Ishikawa (cell line): Measurements from ENCODE around the gene POLG.

Source experiments
- CEBPB ChIP-seq: IDR thresholded peaks from 2 replicates; pipeline ENCODE4 v1.6.1; 2012
- CREB1 ChIP-seq: IDR thresholded peaks from 2 replicates; pipeline ENCODE4 v1.6.1; 2012; ENCODE audit warnings: low read depth
- EGR1 ChIP-seq: IDR thresholded peaks from 2 replicates; pipeline ENCODE4 v1.6.1; 2012
- EP300 ChIP-seq: IDR thresholded peaks from 2 replicates; pipeline ENCODE4 v1.6.1; 2012; ENCODE audit warnings: borderline replicate concordance
- FOXM1 ChIP-seq: IDR thresholded peaks from 2 replicates; pipeline ENCODE4 v1.6.1; 2012; ENCODE audit warnings: low read depth, borderline replicate concordance
- NFIC ChIP-seq: IDR thresholded peaks from 2 replicates; pipeline ENCODE4 v1.6.1; 2012
- RAD21 ChIP-seq: IDR thresholded peaks from 2 replicates; pipeline ENCODE4 v1.6.1; 2012; ENCODE audit warnings: low read depth
- TAF1 ChIP-seq: IDR thresholded peaks from 2 replicates; pipeline ENCODE4 v1.6.1; 2012; ENCODE audit warnings: low read depth, mild to moderate bottlenecking
- TCF12 ChIP-seq: IDR thresholded peaks from 2 replicates; pipeline ENCODE4 v1.6.1; 2012; ENCODE audit warnings: low read depth
- TEAD4 ChIP-seq: IDR thresholded peaks from 2 replicates; pipeline ENCODE4 v1.6.1; 2012
- YY1 ChIP-seq: IDR thresholded peaks from 2 replicates; pipeline ENCODE4 v1.6.1; 2012; ENCODE audit warnings: low read depth
- ZBTB7A ChIP-seq: IDR thresholded peaks from 2 replicates; pipeline ENCODE4 v1.6.1; 2012; ENCODE audit warnings: low read depth
- TF ChIP-seq, protein P1 (sequence below): IDR thresholded peaks from 2 replicates; pipeline ENCODE4 v1.6.1; 2012
- TF ChIP-seq, protein P2 (sequence below): IDR thresholded peaks from 2 replicates; pipeline ENCODE4 v1.6.1; 2012
- TF ChIP-seq, protein P3 (sequence below): IDR thresholded peaks from 2 replicates; pipeline ENCODE4 v1.6.1; 2012; ENCODE audit warnings: low read depth, mild to moderate bottlenecking

The POLG gene

DNA sequence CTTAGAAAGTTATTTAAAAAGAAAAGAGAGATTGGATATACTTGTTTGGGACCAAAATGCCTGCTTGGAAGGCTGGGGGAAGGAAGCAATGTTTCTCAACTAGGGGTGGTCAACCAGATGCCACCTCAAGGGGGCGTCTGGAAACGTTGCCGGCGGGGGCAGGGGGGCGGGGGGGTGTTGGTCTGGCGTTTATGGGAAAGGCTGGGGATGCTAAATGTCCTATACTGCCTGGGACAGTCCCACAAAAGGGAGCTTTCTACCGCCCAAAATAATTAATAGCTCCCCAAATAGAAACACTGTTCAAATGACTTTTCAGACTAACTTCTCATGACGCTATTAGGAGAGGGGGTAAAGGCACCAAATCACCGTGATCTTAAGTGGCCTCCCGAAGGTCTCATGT, 2.2 kb downstream of the POLG start:
- TF ChIP-seq EP300 = no peak
- TF ChIP-seq TEAD4 = no peak
- TF ChIP-seq, protein P1, sequence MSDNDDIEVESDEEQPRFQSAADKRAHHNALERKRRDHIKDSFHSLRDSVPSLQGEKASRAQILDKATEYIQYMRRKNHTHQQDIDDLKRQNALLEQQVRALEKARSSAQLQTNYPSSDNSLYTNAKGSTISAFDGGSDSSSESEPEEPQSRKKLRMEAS = no peak
- no peak for TF ChIP-seq EGR1
- TF ChIP-seq, protein P2, sequence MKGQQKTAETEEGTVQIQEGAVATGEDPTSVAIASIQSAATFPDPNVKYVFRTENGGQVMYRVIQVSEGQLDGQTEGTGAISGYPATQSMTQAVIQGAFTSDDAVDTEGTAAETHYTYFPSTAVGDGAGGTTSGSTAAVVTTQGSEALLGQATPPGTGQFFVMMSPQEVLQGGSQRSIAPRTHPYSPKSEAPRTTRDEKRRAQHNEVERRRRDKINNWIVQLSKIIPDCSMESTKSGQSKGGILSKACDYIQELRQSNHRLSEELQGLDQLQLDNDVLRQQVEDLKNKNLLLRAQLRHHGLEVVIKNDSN = no peak
- TF ChIP-seq, protein P3, sequence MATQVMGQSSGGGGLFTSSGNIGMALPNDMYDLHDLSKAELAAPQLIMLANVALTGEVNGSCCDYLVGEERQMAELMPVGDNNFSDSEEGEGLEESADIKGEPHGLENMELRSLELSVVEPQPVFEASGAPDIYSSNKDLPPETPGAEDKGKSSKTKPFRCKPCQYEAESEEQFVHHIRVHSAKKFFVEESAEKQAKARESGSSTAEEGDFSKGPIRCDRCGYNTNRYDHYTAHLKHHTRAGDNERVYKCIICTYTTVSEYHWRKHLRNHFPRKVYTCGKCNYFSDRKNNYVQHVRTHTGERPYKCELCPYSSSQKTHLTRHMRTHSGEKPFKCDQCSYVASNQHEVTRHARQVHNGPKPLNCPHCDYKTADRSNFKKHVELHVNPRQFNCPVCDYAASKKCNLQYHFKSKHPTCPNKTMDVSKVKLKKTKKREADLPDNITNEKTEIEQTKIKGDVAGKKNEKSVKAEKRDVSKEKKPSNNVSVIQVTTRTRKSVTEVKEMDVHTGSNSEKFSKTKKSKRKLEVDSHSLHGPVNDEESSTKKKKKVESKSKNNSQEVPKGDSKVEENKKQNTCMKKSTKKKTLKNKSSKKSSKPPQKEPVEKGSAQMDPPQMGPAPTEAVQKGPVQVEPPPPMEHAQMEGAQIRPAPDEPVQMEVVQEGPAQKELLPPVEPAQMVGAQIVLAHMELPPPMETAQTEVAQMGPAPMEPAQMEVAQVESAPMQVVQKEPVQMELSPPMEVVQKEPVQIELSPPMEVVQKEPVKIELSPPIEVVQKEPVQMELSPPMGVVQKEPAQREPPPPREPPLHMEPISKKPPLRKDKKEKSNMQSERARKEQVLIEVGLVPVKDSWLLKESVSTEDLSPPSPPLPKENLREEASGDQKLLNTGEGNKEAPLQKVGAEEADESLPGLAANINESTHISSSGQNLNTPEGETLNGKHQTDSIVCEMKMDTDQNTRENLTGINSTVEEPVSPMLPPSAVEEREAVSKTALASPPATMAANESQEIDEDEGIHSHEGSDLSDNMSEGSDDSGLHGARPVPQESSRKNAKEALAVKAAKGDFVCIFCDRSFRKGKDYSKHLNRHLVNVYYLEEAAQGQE = no peak
- TF ChIP-seq NFIC = no peak
- no peak for TF ChIP-seq RAD21
- no peak for TF ChIP-seq TAF1
- TF ChIP-seq CEBPB = no peak
- TF ChIP-seq TCF12 = no peak
- TF ChIP-seq CREB1 = no peak
- TF ChIP-seq YY1 = no peak

DNA sequence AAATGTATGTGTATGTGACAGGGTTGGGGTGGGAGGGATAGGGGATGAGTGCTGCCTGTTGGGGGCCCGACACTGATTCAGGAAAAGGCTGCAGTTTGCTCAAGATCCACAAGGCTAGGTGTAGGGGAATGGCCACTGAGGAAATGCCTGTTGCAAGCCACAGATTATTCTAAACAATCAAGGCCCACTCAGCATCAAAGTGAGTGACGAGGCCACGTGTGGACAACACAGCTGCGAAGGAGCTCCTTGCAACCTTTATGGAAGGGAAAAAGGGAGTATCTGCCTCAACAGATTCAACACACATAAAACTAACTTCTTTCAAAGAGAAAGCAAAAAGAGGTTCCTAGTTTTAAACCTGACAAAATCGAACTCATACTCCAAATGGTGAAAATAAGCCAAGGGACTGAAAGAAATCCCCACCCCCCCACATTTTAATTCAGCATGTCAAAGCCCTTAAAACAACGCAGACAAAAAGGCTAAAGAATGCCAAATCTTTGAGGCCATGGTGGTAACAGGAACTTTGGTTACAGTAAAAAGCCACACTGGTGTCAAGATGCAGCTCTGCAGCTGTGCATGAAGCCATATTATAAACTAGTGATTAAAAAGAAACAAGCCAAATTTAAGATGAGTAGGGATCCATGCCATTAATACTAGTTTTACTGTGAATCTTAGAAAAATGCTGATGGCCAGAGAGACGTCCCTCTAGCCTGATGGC, 3.6 kb downstream of the POLG start:
- TF ChIP-seq FOXM1 = no peak
- no peak for TF ChIP-seq TEAD4
- TF ChIP-seq EP300 = no peak
- no peak for TF ChIP-seq ZBTB7A
- TF ChIP-seq EGR1 = no peak

DNA sequence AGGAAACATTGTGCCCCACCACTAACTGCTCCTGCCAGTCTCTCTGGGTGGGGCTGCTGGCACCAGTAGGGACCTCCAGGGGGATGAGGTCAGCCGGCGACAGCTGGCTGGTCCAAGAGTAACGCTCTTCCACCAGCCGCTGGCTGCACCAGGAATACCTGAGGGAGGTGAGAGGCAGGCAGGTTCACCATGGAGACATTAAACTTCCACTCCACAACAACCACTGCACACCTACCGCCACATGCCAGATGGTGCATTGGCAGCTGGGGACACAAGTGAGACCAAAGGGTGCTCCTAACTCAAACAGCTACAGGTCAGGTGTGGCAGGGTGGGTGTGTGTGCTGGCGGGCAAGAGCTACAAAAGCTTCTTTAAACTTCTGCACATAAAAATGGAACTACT, 4.5 kb downstream of the POLG start:
- no peak for TF ChIP-seq NFIC
- no peak for TF ChIP-seq TCF12
- TF ChIP-seq, protein P2 = no peak
- TF ChIP-seq RAD21 = no peak
- TF ChIP-seq YY1 = no peak
- no peak for TF ChIP-seq EGR1
- TF ChIP-seq CEBPB = no peak
- TF ChIP-seq, protein P3 = no peak
- no peak for TF ChIP-seq TEAD4
- TF ChIP-seq ZBTB7A = no peak
- TF ChIP-seq CREB1 = no peak
- TF ChIP-seq, protein P1 = no peak
- no peak for TF ChIP-seq TAF1
- TF ChIP-seq FOXM1 = no peak
- TF ChIP-seq EP300 = no peak

DNA sequence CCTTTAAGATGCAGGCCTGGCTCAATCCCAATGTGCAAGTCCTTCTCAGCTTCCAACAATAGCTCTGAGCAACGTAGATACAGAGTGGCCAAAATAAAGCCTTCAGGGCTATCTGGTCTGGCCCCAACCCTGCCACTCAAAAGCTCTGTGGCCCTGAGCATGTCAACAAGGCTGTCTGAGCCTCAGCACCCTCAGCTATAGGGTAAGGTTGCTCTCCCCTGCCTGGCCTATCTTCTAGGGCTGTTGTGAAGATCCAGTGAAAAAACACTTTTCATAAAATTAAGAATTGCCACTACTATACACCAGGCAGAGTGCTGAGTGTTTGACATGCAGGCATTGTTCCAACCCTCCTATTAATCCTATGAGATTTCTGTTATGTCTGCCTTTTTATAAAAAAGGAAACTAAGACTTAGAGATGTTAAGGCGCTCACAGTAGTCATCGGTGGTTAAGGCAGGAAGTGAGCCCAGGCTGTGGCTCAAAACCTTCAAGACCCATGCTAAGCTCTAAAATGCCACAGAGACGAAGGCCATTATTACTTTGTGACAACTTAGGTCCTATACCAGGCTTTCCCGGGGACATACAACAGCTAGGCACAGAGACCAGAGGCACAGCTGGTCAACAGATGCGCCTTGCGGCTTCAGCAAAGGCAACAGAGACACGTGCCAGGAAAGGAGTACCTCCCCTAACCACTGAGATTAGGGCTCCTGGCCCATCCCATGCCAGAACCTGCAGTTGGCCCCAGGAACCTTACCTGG, 5.1 kb downstream of the POLG start:
- TF ChIP-seq CEBPB (no peak), FOXM1 (no peak), NFIC (no peak), YY1 (no peak), EGR1 (no peak), TAF1 (no peak), ZBTB7A (no peak), EP300 (no peak), TEAD4 (no peak), RAD21 (no peak)
- TF ChIP-seq, protein P1 = no peak
- TF ChIP-seq, protein P3 = no peak
